SK-MEL-5 (cell line): ENCODE data around the gene RXRA. TPM values are rescaled to one million over a fixed set of nuclear protein-coding genes. Genes with fewer than 3 reads are reported as not detected.

Source experiments
- DNase-seq: peaks from one replicate; pipeline ENCODE4 v3.0.0-alpha.2; 2016; ENCODE audit warnings: low read depth, low spot score
- in situ Hi-C: cut with HindIII; loops from 2 replicates; pipeline ENCODE4 v1.10.0; 2016; ENCODE audit warnings: low sequenced_read_pairs, high pct_unique_total_duplicates, low pct_unique_long_range_greater_than_20kb
- total RNA-seq: library from RNA; depleted of rRNA; stranded (reverse); fragments of >200 nt; shearing (Covaris generic); gene quantifications from 2 replicates; pipeline ENCODE4 v1.2.3, GENCODE V29; 2014

The RXRA gene
- total RNA-seq, 1 experiment from 2014 or later, result 8.5 TPM

DNA sequence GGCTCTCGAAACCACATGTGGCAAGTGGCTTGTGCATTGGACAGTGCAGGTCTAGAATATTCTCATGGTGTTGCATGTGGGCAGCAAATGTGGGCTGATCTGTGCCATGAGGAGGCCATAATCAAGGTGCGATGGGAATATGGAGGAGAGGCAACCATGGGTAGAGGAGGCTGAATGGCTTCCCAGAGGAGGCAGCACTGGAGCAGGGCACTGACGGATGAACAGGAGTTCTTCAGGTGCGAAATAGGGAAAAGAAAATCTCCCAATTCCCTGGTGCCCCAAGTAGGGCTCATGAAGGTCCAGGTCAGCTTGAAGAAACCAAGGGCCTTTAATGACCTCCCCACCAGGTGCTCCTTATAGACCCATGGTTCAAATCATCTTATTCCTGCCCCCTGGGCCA, 126.5 kb downstream of the RXRA start:
- in situ Hi-C loops, result no loop called here
- DNase-seq, result no peak

DNA sequence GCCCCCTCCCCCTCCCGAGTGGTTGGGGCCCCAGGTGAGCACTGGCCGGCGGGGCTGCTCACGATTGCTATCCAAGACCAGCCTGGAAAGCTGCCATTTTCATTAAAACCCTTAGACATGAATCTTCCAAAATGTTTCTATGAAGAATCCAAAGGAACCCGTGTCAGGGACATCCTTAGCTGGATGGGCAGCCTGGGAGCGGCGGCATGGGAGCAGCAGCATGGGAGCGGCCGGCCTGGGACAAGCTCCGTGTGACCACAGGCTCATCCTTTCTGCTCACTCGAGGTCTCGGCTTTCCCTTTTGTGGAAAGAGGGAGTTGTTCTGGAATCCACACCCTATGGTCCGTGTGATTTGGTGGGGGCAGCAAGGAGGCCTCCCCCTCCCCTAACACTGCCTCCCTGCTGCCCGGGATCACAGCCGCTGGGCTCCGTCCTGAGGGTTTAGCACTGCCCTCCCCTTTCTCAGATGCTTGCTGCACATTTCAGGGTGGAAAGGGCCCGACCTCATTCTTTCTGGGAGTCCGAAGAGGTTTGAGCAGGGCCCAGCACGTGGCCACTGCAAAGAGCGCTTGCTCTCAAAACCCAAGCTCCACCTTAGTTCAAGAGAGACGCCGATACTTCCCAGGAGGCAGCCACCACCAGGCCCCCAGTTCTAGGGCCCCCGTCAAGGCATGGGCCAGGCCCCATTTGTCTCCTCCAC, 127.7 kb downstream of the RXRA start:
- DNase-seq, result no peak
- in situ Hi-C loops, result no loop called here

GRCh38 chr9:134454476-134454857, 128.2 kb downstream of the RXRA start:
- in situ Hi-C loops, result no loop called here
- no peak for DNase-seq

DNA sequence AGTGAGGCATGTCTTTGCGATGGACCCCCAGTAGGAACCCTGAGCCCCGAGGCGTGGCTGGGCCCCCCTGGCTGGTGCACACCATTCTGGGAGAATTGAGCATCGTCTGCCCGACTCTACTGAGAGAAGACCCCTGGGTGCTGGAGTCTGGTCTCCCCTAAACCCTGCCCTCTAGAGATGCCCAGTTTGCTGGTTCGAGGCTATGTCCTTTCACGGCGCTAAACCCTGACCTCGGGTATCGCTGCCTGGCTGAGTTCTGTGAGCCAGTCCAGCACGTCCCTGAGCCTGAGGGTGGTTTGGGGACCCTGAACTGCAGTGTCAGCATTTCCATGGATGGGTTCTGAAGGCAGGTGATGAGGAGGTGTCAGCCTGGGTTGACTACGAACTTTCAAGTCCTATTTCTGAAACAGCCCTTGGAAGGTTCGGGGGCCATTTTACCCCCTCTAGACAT, 128.8 kb downstream of the RXRA start:
- DNase-seq, result no peak
- in situ Hi-C loops, result no loop called here

GRCh38 chr9:134455537-134455933, 129.3 kb downstream of the RXRA start:
- in situ Hi-C loops, result no loop called here
- DNase-seq, result no peak

DNA sequence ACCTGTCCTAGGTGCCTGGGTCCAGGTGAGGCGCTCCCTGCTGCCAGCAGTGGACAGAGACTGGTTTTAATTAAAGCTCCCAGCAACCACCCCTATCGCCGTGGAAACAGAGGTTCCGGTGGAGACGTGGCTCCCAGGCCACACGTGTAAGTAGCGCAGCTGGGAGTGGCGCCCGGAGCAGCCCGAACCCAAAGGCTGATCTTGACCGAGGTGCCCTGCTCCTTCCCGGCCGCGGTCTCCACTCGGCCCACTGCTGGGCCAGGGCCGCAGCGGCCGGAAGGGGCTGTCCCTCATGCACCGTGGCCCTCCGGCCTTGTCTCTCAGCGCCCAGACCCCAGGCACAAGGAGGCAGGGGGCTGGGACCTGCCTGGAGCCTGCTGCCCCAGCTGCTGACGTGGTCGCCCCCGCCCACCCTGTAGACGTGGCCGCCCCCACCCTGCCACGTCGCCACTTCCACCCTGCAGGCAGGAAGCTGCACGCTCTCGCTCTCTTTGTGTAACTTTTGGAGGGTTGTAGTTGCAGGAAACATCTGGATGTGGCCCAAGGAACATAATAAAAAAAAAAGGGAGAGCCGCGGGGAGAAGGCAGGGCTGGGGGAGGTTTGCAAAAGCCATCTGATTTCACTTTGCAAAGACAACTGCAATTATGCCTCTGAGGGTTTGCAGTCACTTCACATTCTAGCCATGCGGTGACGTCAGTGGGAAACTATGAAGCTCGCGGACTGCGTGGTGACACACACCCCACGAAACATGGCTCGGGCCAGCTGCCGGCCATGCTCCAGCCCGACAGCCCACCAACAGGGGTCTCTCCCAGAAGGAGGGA, 129.9 kb downstream of the RXRA start:
- in situ Hi-C loops, result no loop called here
- DNase-seq, result no peak

DNA sequence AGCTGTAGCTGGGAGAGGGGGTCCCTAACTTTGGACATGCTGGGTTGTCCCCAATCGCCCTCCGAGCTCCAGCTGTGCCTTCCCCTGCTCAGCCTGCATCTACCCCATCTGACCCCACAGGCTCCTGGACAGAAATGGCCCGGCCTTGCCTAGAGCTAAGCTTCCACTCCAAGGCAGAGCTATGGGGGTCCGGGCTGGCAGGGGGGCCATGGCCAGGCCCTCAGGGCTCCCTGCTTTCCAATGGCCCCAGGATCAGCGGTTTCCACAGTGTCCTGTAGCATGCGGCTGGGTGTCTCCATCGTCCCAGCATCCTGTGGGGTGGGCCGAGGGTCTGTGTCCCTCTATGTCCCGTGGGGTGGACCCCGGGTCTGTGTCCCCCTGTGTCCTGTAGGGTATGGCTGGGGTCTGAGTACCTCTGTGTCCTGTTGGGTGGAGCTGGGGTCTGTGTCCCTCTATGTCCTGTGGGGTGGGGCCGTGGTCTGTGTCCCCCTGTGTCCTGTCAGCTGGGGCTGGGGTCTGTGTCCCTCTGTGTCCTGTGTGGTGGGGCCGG, 130.6 kb downstream of the RXRA start:
- in situ Hi-C loops, result no loop called here

GRCh38 chr9:134457321-134458206, 131.3 kb downstream of the RXRA start:
- no peak for DNase-seq
- in situ Hi-C loops, result no loop called here

More for the DNA sequence above, 130.6 kb downstream of the RXRA start:
- no peak for DNase-seq

DNA sequence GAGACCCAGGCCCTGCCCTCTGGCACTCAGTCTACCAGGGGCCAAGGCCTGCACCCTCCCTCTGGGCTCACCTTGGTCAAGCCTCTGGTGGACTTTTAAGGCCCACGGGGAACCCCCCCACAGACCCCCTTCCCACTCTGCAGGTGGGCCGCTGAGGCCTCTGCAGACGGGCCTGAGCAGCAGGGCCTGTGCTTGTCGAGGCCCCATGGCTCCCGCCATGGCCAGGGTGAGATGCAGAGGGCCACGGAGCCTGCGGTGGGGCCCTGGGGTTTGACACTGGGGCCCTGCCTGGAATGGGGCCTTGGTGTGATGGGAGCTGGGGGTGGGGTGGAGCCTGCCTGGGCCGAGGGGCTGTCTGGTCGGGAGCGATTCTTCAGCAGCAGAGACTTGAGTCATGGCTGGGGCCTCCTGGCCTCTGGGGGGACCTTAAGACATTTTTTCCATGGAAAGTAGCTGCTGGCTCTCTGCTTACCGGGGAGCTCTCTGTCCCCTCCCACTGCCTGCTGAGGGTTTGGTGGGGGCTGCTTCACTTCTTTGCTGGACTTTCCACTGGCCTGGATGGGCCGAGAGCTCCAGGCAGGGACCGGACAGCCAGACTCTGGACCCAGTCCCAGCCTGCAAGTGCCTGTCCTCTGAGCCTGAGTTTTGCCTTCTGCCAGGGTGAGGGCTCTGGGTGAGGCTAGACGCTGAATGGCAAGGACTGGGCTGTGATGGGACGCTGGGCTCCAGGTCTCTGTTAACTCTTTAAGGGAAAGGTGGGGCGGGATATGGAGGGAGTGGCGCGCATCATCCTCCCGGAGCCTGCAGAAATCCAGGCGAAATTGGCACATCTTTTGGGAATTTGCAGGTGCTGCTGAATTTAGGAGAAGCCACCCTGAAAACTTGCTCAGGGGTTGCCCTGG, 132.2 kb downstream of the RXRA start:
- no peak for DNase-seq
- in situ Hi-C loops, result no loop called here

DNA sequence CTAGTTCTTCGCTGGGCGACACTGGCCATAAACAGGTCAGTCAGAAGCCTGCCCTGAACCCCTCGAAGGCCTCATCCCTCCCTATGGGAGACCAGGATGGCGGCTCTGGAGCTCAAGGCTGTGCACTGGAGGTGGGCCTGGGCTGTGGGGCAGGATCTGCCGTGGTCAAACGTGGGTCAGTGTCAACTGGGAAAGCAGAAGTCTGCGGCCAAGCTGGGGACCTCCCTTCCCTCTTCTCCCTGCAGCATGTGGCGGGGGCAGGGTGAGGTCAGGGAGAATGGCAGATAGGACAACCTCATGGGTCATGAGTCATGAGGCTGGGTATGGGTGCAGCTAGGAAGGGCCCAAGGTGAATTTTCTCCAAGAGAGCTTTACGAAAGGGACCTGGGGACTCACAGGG, 132.9 kb downstream of the RXRA start:
- no peak for DNase-seq
- in situ Hi-C loops, result no loop called here

GRCh38 chr9:134459573-134459972, 133.3 kb downstream of the RXRA start:
- DNase-seq, result no peak
- in situ Hi-C loops, result no loop called here

- DNase-seq, result no peak
Observed at GRCh38 chr9:134460206-134460605, 134.0 kb downstream of the RXRA start.

GRCh38 chr9:134460896-134461295, 134.6 kb downstream of the RXRA start:
- in situ Hi-C loops, result no loop called here

More at GRCh38 chr9:134460206-134460605, 134.0 kb downstream of the RXRA start:
- in situ Hi-C loops, result no loop called here

GRCh38 chr9:134461426-134461982, 135.2 kb downstream of the RXRA start:
- in situ Hi-C loops, result no loop called here
- no peak for DNase-seq

More at GRCh38 chr9:134460896-134461295, 134.6 kb downstream of the RXRA start:
- DNase-seq, result no peak

DNA sequence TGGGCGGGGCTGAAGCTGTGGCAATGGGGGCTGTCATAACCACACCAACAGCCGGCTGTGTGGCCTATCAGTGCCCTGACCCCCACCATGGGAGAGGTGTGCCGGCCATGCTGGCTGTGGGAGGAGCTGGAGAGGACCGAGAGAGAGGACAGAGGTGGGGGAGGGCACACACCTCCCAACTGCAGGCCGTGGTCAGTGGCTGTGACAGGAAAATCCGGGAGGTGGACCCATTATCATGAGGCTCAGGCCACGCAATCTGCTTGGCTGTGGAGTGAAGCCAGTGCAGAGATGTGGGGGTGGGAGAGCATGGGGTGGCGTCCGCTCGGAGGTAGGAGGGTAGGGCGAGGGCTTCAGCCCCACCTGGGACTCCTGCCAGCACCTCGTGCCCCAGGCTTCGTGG, 136.1 kb downstream of the RXRA start:
- DNase-seq, result no peak
- in situ Hi-C loops, result no loop called here

GRCh38 chr9:134463280-134463679, 137.0 kb downstream of the RXRA start:
- in situ Hi-C loops, result no loop called here
- no peak for DNase-seq
